Right lobe of liver (tissue), 6 donors: ENCODE measurements around the gene DNALI1. TPM values are rescaled to one million over a fixed set of nuclear protein-coding genes. Genes with fewer than 3 reads are reported as not detected.
"Not testable (repeated sequence)": the region's sequence is repeated elsewhere in the genome, so short reads cannot be mapped to it uniquely, and the experiment has no call there.

Experiments
- ATAC-seq, 4 donors: fragments of 200-7000 bp; cut with Tn5 transposase; one replicate each; pipeline ENCODE4 v1.9.1; 2020; ENCODE audit warnings: mild to moderate bottlenecking in 4 of 4, moderate library complexity in 4 of 4
- DNase-seq, 3 donors: peaks; one replicate each; pipeline ENCODE4 v3.0.0-alpha.2; 2020
- H3K27ac ChIP-seq, 3 donors: fragments of 200-600 bp; one replicate each; pipeline ENCODE4 v1.8.0; 2022
- H3K27me3 ChIP-seq, 2 donors: fragments of 200-600 bp; one replicate each; pipeline ENCODE4 v1.8.0; 2022
- H3K36me3 ChIP-seq, 4 donors: fragments of 200-600 bp; sonication (generic) in 1 of 4; one replicate each; pipeline versions ENCODE4 v1.5.1 to v1.8.0; 2017 to 2022; ENCODE audit warnings: control low read depth in 1 of 4
- H3K4me1 ChIP-seq, 4 donors: fragments of 200-600 bp; sonication (generic) in 1 of 4; one replicate each; pipeline versions ENCODE4 v1.5.1 to v1.8.0; 2017 to 2022; ENCODE audit warnings: control low read depth in 1 of 4
- H3K4me3 ChIP-seq, 3 donors: fragments of 200-600 bp; one replicate each; pipeline ENCODE4 v1.8.0; 2022
- H3K9me3 ChIP-seq, 4 donors: fragments of 200-600 bp; sonication (generic) in 1 of 4; one replicate each; pipeline versions ENCODE4 v1.5.1 to v1.8.0; 2017 to 2022; ENCODE audit warnings: control low read depth in 1 of 4
- CTCF ChIP-seq, 4 donors: fragments of 200-600 bp in 3 of 4; fragments of 450-650 bp in 1 of 4; IDR thresholded peaks; one replicate each; pipeline versions ENCODE4 v1.5.1 to v1.8.0; 2016 to 2022; ENCODE audit warnings: antibody characterized with exemption in 4 of 4, mild to moderate bottlenecking in 2 of 4
- POLR2A ChIP-seq: fragments of 450-650 bp; IDR thresholded peaks from one replicate; pipeline ENCODE4 v1.6.1; 2017; ENCODE audit warnings: antibody characterized with exemption, mild to moderate bottlenecking
- WGBS: methylation state at CpG from one replicate; pipeline ENCODE4 v1.1.6; 2018; ENCODE audit warnings: low coverage, low lambda C conversion rate; ENCODE audit not compliant: insufficient coverage; ENCODE audit errors: missing lambda C conversion rate; 5-methylcytosine and 5-hydroxymethylcytosine counted together
- intact Hi-C, 2 donors: fragments of 100-400 bp; cut with DNase I; formaldehyde crosslinking; loops; one replicate each; pipeline versions ENCODE4 v1.11.2 to v1.14.1; 2022
- total RNA-seq, 6 experiments: library from RNA; depleted of rRNA in 2 of 6; stranded (reverse); fragments of >200 nt in 2 of 6; fragmentation: NEBNext Ultra II Directional in 3 of 6; extraction: Animal tissue kit (Norgen Biotek cat#: 25700) in 3 of 6; gene quantifications; one replicate each; pipeline versions ENCODE4 v1.1.0 to v1.2.4, GENCODE V29; 2016 to 2023
- donor health status: DM: no; HTN: yes; CAD: no.
- donor health status: DM: no; HTN: no; CAD: no.
- donor health status: DM: no; HTN: no; CAD: no.
- donor health status: DM: no; HTN: yes; CAD: no.
- donor health status: DM: no; HTN: yes; CAD: no.

DNALI1 gene
- total RNA-seq, 6 experiments from 2014 or later = 4.1 to 13.6 (median 7.3) TPM

DNA sequence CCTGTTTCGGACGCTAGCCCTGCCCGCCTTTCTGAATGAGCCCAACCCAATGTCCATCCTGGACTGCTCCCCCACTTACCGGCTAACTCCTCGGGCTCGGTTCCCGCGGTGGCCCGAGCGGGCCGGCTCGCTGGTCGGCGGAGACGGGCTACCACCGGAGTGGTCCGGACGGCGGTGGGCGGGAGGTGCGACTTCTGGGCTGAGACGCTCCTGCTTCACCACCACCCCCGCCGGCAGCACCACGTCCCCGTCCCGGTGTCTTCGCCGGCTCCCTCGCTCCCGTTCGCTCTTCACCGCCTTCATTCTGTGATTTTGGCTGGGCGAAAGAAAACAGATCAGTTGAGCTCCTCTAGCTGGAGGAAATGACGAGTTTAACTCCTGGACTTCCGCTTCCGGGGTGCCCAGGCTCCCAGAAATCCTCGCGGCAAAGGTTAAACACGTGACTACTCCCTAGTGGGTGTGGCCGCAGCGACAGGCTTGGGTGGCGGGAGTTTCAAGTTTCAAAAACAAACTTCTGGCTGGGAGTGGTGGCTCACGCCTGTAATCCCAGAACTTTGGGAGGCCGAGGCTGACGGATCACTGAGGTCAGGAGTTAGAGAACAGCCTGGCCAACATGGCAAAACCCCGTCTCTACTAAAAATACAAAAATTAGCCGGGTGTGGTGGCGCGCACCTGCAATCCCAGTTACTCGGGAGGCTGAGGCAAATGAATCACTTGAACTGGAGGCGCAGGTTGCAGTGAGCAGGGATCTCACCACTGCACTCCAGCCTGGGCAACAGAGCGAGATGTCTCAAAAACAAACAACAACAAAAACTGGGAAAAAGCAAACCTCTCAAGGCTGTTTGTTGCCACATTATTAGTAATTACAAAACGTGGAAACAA is 2.6 kb upstream of the DNALI1 start, which contains the start of gene SNIP1:
SNIP1 (minus strand) TSS at position 367 of the 882 bp plus-strand sequence; CDS start at position 303, 64 bp downstream.
- intact Hi-C loops = no loop called here
- Histone ChIP-seq H3K27me3 (no peaks in the 10 kb centered on the region), H3K27ac (peak within 1 kb of the TSS; percentile 78 to 86 (median 83)), H3K4me3 (peak within 1 kb of the TSS; percentile 88 to 100 (median 99)), H3K4me1 (peaks cover 0 to 15% (median 5%) of the 10 kb centered on the region in 4 donors), H3K36me3 (peaks cover 0 to 13% (median 5%) of the 10 kb centered on the region in 4 donors), H3K9me3 (no peaks in the 10 kb centered on the region)
- peak; percentile 88 to 96 (median 94) for DNase-seq
- peak; percentile 60 for TF ChIP-seq POLR2A
- no peak for TF ChIP-seq CTCF (IDR thresholded peaks at IDR 0.05)
- ATAC-seq = peak; percentile 89 to 95 (median 92)
- 13% methylated on average over 35 of the region's 54 CpGs for WGBS

- TF ChIP-seq CTCF (IDR thresholded peaks at IDR 0.05) (no peak), POLR2A (no peak)
- ATAC-seq (no peak), DNase-seq (no peak)
- WGBS = no CpG with 5 or more reads among the region's 3 CpGs
- Histone ChIP-seq H3K4me3 (peak overlapping the region; percentile 37 to 57 (median 48)), H3K36me3 (peaks cover 0 to under 1% (median 0%) of the 10 kb centered on the region in 4 donors), H3K4me1 (peaks cover 0 to 18% (median 5%) of the 10 kb centered on the region in 4 donors), H3K9me3 (no peaks in the 10 kb centered on the region), H3K27me3 (no peaks in the 10 kb centered on the region), H3K27ac (no peak overlapping the region)
- intact Hi-C loops = no loop called here
Measured at GRCh38 chr1:37557402-37557801, 662 bp downstream of the DNALI1 start.

GRCh38 chr1:37558411-37558810 is 1.7 kb downstream of the DNALI1 start:
- TF ChIP-seq POLR2A (no peak), CTCF (IDR thresholded peaks at IDR 0.05) (no peak)
- no peak for ATAC-seq
- intact Hi-C loops = no loop called here

DNA sequence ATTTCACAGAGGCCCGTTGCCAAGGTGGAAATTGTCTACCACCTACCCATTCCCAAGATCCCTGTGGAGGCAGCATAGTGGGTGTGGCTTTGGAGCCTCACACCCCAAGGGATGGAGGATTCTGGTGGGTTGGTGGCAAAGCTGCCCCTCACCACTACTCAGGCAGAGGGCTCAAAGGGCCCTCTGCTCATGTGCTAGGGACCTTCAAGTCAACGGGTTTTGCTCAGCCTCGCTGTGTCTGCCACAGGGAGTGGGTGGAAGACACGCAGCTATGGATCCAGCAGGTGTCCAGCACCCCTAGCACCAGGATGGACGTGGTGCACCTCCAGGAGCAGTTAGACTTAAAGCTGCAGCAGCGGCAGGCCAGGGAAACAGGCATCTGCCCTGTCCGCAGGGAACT is 2.3 kb downstream of the DNALI1 start:
- ATAC-seq = no peak
- no peaks in the 10 kb centered on the region for H3K27me3 ChIP-seq
- TF ChIP-seq CTCF (IDR thresholded peaks at IDR 0.05) (no peak), POLR2A (no peak)
- no peaks in the 10 kb centered on the region for H3K36me3 ChIP-seq
- peaks cover 0 to 16% (median 0%) of the 10 kb centered on the region in 4 donors for H3K4me1 ChIP-seq
- no peak for DNase-seq
- 100% methylated on average over 1 of the region's 7 CpGs for WGBS
- no peak overlapping the region for H3K27ac ChIP-seq
- H3K4me3 ChIP-seq = no peak overlapping the region
- intact Hi-C loops = no loop called here
- H3K9me3 ChIP-seq = no peaks in the 10 kb centered on the region

More at GRCh38 chr1:37558411-37558810, 1.7 kb downstream of the DNALI1 start:
- Histone ChIP-seq H3K4me1 (peaks cover 0 to 17% (median under 1%) of the 10 kb centered on the region in 4 donors), H3K27ac (no peak overlapping the region), H3K36me3 (no peaks in the 10 kb centered on the region), H3K9me3 (no peaks in the 10 kb centered on the region), H3K4me3 (no peak overlapping the region), H3K27me3 (no peaks in the 10 kb centered on the region)
- no peak for DNase-seq
- WGBS = 73% methylated on average over 1 of the region's 1 CpG

GRCh38 chr1:37559957-37560379 is 3.2 kb downstream of the DNALI1 start:
- ATAC-seq, H3K27ac ChIP-seq, H3K36me3 ChIP-seq, H3K27me3 ChIP-seq, H3K4me3 ChIP-seq, H3K9me3 ChIP-seq, intact Hi-C loops, DNase-seq: not testable (repeated sequence)
- peaks cover 0 to 16% (median 0%) of the 10 kb centered on the region in 4 donors for H3K4me1 ChIP-seq
- 65% methylated on average over 9 of the region's 12 CpGs for WGBS
